ENCODE measurements around the gene CDK5RAP1.

CDK5RAP1 gene

GRCh38 chr20:33348136-33348937 is 53.0 kb downstream of the CDK5RAP1 start:
- no peak overlapping the region for H3K4me3 ChIP-seq (ENCODE audit: control insufficient read depth, low read depth, low read length)
- TF ChIP-seq CTCF (conservative IDR thresholded peaks at IDR 0.05; ENCODE audit: control insufficient read depth, insufficient read depth, low read depth, low read length): no peak
- DNase-seq (ENCODE audit: low read depth): no peak

- no peak for DNase-seq (ENCODE audit: low read depth)
- TF ChIP-seq CTCF (conservative IDR thresholded peaks at IDR 0.05; ENCODE audit: control insufficient read depth, insufficient read depth, low read depth, low read length): no peak
Measured at GRCh38 chr20:33345342-33345741, 56.0 kb downstream of the CDK5RAP1 start.

GRCh38 chr20:33343521-33343920 is 57.8 kb downstream of the CDK5RAP1 start:
- H3K4me3 ChIP-seq (ENCODE audit: control insufficient read depth, low read depth, low read length): no peak overlapping the region
- no peak for DNase-seq (ENCODE audit: low read depth)
- no peak for TF ChIP-seq CTCF (conservative IDR thresholded peaks at IDR 0.05; ENCODE audit: control insufficient read depth, insufficient read depth, low read depth, low read length)

More at GRCh38 chr20:33345342-33345741, 56.0 kb downstream of the CDK5RAP1 start:
- no peak overlapping the region for H3K4me3 ChIP-seq (ENCODE audit: control insufficient read depth, low read depth, low read length)

- no peak overlapping the region for H3K4me3 ChIP-seq (ENCODE audit: control insufficient read depth, low read depth, low read length)
- no peak for DNase-seq (ENCODE audit: low read depth)
- TF ChIP-seq CTCF (conservative IDR thresholded peaks at IDR 0.05; ENCODE audit: control insufficient read depth, insufficient read depth, low read depth, low read length): no peak
Measured at GRCh38 chr20:33339515-33340058, 61.7 kb downstream of the CDK5RAP1 start.

GRCh38 chr20:33338467-33339258 is 62.7 kb downstream of the CDK5RAP1 start:
- DNase-seq (ENCODE audit: low read depth): no peak
- no peak for TF ChIP-seq CTCF (conservative IDR thresholded peaks at IDR 0.05; ENCODE audit: control insufficient read depth, insufficient read depth, low read depth, low read length)
- H3K4me3 ChIP-seq (ENCODE audit: control insufficient read depth, low read depth, low read length): no peak overlapping the region

GRCh38 chr20:33337531-33338165 is 63.7 kb downstream of the CDK5RAP1 start:
- TF ChIP-seq CTCF (conservative IDR thresholded peaks at IDR 0.05; ENCODE audit: control insufficient read depth, insufficient read depth, low read depth, low read length): no peak
- DNase-seq (ENCODE audit: low read depth): no peak
- H3K4me3 ChIP-seq (ENCODE audit: control insufficient read depth, low read depth, low read length): no peak overlapping the region
